GM23248 (cell line): ENCODE results near the gene AMPD1. TPM values are rescaled to one million over a fixed set of nuclear protein-coding genes. Genes with fewer than 3 reads are reported as not detected.

Experiments used
- DNase-seq: peaks from one replicate; pipeline ENCODE4 v3.0.0-alpha.2; 2015
- H2AFZ ChIP-seq: fragments of 200-600 bp; sonication (generic); 2 replicates; pipeline ENCODE4 v1.6.1; 2016; ENCODE audit warnings: antibody characterized with exemption
- H3F3A ChIP-seq: fragments of 200-600 bp; sonication (generic); 2 replicates; pipeline ENCODE4 v1.6.1; 2016; ENCODE audit warnings: mild to moderate bottlenecking, antibody characterized with exemption, mixed run types; ENCODE audit not compliant: insufficient read depth
- H3K27ac ChIP-seq: fragments of 200-600 bp; sonication (generic); 2 replicates; pipeline ENCODE4 v1.5.1; 2016; ENCODE audit warnings: mild to moderate bottlenecking
- H3K27me3 ChIP-seq: fragments of 200-600 bp; sonication (generic); replicated peaks from 2 replicates; pipeline ENCODE4 v1.6.1; 2016; ENCODE audit warnings: mild to moderate bottlenecking; ENCODE audit not compliant: insufficient read depth
- H3K36me3 ChIP-seq: fragments of 200-600 bp; sonication (generic); 2 replicates; pipeline ENCODE4 v1.6.1; 2016; ENCODE audit warnings: low read depth, mild to moderate bottlenecking
- H3K4me1 ChIP-seq: fragments of 200-600 bp; sonication (generic); 2 replicates; pipeline ENCODE4 v1.6.1; 2016; ENCODE audit warnings: mild to moderate bottlenecking; ENCODE audit not compliant: insufficient read depth
- H3K4me2 ChIP-seq: fragments of 200-600 bp; sonication (generic); one replicate; pipeline ENCODE4 v1.6.1; 2016; ENCODE audit warnings: mild to moderate bottlenecking; ENCODE audit not compliant: unreplicated experiment
- H3K4me3 ChIP-seq: fragments of 200-600 bp; sonication (generic); 2 replicates; pipeline ENCODE4 v1.5.1; 2016; ENCODE audit warnings: mild to moderate bottlenecking
- H3K79me2 ChIP-seq: fragments of 200-600 bp; sonication (generic); 2 replicates; pipeline ENCODE4 v1.6.1; 2016; ENCODE audit warnings: mild to moderate bottlenecking; ENCODE audit not compliant: insufficient read depth
- H3K9ac ChIP-seq: fragments of 200-600 bp; sonication (generic); 2 replicates; pipeline ENCODE4 v1.6.1; 2016; ENCODE audit warnings: mild to moderate bottlenecking
- H3K9me2 ChIP-seq: fragments of 200-600 bp; sonication (generic); 2 replicates; pipeline ENCODE4 v1.6.1; 2016; ENCODE audit warnings: mixed run types, mild to moderate bottlenecking, moderate library complexity; ENCODE audit not compliant: insufficient read depth
- H3K9me3 ChIP-seq: fragments of 200-600 bp; sonication (generic); one replicate; pipeline ENCODE4 v1.6.1; 2017; ENCODE audit warnings: low read depth
- H4K20me1 ChIP-seq: fragments of 200-600 bp; sonication (generic); 2 replicates; pipeline ENCODE4 v1.6.0; 2016; ENCODE audit not compliant: insufficient read depth
- EZH2 ChIP-seq: fragments of 200-600 bp; sonication (generic); IDR thresholded peaks from 2 replicates; pipeline ENCODE4 v1.6.1; 2018; ENCODE audit warnings: antibody characterized with exemption, mild to moderate bottlenecking; ENCODE audit not compliant: insufficient read depth, poor library complexity, severe bottlenecking
- EZH2phosphoT487 ChIP-seq: fragments of 200-600 bp; sonication (generic); IDR thresholded peaks from 2 replicates; pipeline ENCODE4 v1.6.1; 2018; ENCODE audit warnings: antibody characterized with exemption, moderate library complexity, mild to moderate bottlenecking, low read depth; ENCODE audit not compliant: insufficient read depth
- WGBS, 2 experiments: methylation state at CpG; one replicate each; pipeline ENCODE4 v1.1.6; 2015 to 2017; ENCODE audit warnings: low lambda C conversion rate in 2 of 2, low coverage in 1 of 2; ENCODE audit errors: missing lambda C conversion rate in 2 of 2; 5-methylcytosine and 5-hydroxymethylcytosine counted together
- in situ Hi-C: fragments of 300-500 bp; cut with MboI; formaldehyde crosslinking; loops from 2 replicates; pipeline ENCODE4 v1.15.0; 2020
- polyA plus RNA-seq: library from polyadenylated mRNA; unstranded; fragments of >200 nt; fragmentation: Nextera tagmentation; extraction: Ambion mirVana; gene quantifications from 2 replicates; pipeline ENCODE4 v1.2.1, GENCODE V29; 2016
- total RNA-seq: library from RNA; depleted of rRNA; stranded (reverse); fragments of >200 nt; shearing (Covaris generic); gene quantifications from 2 replicates; pipeline ENCODE4 v1.2.3, GENCODE V29; 2014

Gene AMPD1
- total and polyA plus RNA-seq, 2 experiments from 2014 or later: not detected

DNA sequence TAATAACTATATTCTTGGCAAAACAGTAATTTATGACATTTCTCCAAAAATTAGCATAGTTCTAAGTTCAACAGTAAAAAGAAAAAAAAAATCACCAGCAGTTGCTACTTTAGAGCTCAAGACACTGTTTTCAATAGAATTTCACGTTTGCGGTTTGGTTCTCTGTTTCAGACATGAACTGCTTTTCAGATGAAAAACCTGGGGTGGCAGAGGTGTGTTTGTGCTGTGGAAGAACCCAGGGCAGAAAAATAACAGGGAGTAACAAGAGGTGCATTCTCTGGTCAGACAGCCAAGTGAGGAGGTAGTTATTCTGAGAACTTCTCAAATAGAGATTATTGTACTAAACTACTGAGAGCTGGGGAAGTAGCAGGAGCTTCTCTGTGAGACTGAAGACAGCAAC, 12.3 kb upstream of the AMPD1 start:
- Histone ChIP-seq H4K20me1 (no peaks in the 10 kb centered on the region), H3K36me3 (peaks cover 73% of the 10 kb centered on the region), H3K4me2 (no peak overlapping the region), H3K9me3 (no peaks in the 10 kb centered on the region), H3K27me3 (no peaks in the 10 kb centered on the region), H3F3A (peaks cover 53% of the 10 kb centered on the region), H3K79me2 (peaks cover 22% of the 10 kb centered on the region), H3K27ac (no peak overlapping the region), H3K9me2 (no peaks in the 10 kb centered on the region), H2AFZ (no peak overlapping the region), H3K4me3 (no peak overlapping the region), H3K9ac (no peak overlapping the region), H3K4me1 (no peaks in the 10 kb centered on the region)
- DNase-seq: no peak
- in situ Hi-C loops: no loop called here
- 98 to 99% methylated on average over 2 of the region's 2 CpGs for WGBS, 2 experiments
- no peak for TF ChIP-seq EZH2
- TF ChIP-seq EZH2phosphoT487: no peak

GRCh38 chr1:114703242-114703641, 7.9 kb upstream of the AMPD1 start:
- no peaks in the 10 kb centered on the region for H3K79me2 ChIP-seq
- H3K27ac ChIP-seq: no peak overlapping the region
- H3K4me2 ChIP-seq: no peak overlapping the region
- no peaks in the 10 kb centered on the region for H4K20me1 ChIP-seq
- no peak overlapping the region for H3K9ac ChIP-seq
- H3K9me3 ChIP-seq: no peaks in the 10 kb centered on the region
- H2AFZ ChIP-seq: no peak overlapping the region
- peaks cover 39% of the 10 kb centered on the region for H3K36me3 ChIP-seq
- peaks cover 13% of the 10 kb centered on the region for H3K4me1 ChIP-seq
- in situ Hi-C loops: no loop called here
- no peak for DNase-seq
- TF ChIP-seq EZH2 (no peak), EZH2phosphoT487 (no peak)
- H3F3A ChIP-seq: peaks cover 62% of the 10 kb centered on the region
- H3K4me3 ChIP-seq: no peak overlapping the region
- WGBS, 2 experiments: 65 to 80% methylated on average over 1 of the region's 1 CpG
- H3K9me2 ChIP-seq: no peaks in the 10 kb centered on the region
- H3K27me3 ChIP-seq: no peaks in the 10 kb centered on the region

GRCh38 chr1:114702737-114703136, 7.4 kb upstream of the AMPD1 start:
- Histone ChIP-seq H3K27me3 (no peaks in the 10 kb centered on the region), H4K20me1 (no peaks in the 10 kb centered on the region), H3K9me3 (no peaks in the 10 kb centered on the region), H3F3A (peaks cover 59% of the 10 kb centered on the region), H2AFZ (no peak overlapping the region), H3K9ac (no peak overlapping the region), H3K4me1 (peaks cover 13% of the 10 kb centered on the region), H3K36me3 (peaks cover 34% of the 10 kb centered on the region), H3K4me2 (no peak overlapping the region), H3K27ac (no peak overlapping the region), H3K79me2 (no peaks in the 10 kb centered on the region), H3K4me3 (no peak overlapping the region), H3K9me2 (no peaks in the 10 kb centered on the region)
- TF ChIP-seq EZH2phosphoT487 (no peak), EZH2 (no peak)
- no peak for DNase-seq
- in situ Hi-C loops: no loop called here
- 94 to 98% methylated on average over 5 of the region's 5 CpGs for WGBS, 2 experiments

DNA sequence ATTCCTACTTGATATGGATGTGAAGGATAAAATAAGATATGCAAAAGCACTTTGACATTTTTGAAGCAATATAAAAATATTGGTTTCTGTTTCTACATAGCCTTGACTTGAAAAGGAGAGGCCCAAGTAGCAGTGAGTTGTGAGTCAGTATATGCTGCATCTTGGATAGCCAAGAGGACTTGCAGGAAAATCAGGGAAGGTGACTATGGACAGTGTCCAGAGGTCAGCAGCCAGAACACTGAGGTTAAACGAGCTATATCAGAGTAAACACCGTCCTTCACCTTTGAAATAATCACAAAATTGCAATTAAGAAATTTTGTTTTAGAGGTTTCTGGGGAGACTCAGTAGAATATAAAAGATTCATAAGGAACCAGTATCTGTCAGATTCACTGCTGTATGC, 6.6 kb upstream of the AMPD1 start:
- no peak overlapping the region for H3K27ac ChIP-seq
- no peak overlapping the region for H3K4me2 ChIP-seq
- no peaks in the 10 kb centered on the region for H3K9me2 ChIP-seq
- TF ChIP-seq EZH2phosphoT487 (no peak), EZH2 (no peak)
- no peak overlapping the region for H2AFZ ChIP-seq
- H3K9me3 ChIP-seq: no peaks in the 10 kb centered on the region
- H3K4me3 ChIP-seq: no peak overlapping the region
- no peak overlapping the region for H3K9ac ChIP-seq
- H3K4me1 ChIP-seq: peaks cover 13% of the 10 kb centered on the region
- H3K27me3 ChIP-seq: no peaks in the 10 kb centered on the region
- H4K20me1 ChIP-seq: no peaks in the 10 kb centered on the region
- no peak for DNase-seq
- WGBS, 2 experiments: 52 to 57% methylated on average over 2 of the region's 2 CpGs
- peaks cover 50% of the 10 kb centered on the region for H3F3A ChIP-seq
- in situ Hi-C loops: no loop called here
- peaks cover 26% of the 10 kb centered on the region for H3K36me3 ChIP-seq
- H3K79me2 ChIP-seq: no peaks in the 10 kb centered on the region

- in situ Hi-C loops: no loop called here
- no peaks in the 10 kb centered on the region for H3K79me2 ChIP-seq
- WGBS, 2 experiments: 19 to 24% methylated on average over 4 of the region's 4 CpGs
- H3K9me3 ChIP-seq: no peaks in the 10 kb centered on the region
- peaks cover 34% of the 10 kb centered on the region for H3F3A ChIP-seq
- H3K4me1 ChIP-seq: peaks cover 24% of the 10 kb centered on the region
- H4K20me1 ChIP-seq: no peaks in the 10 kb centered on the region
- TF ChIP-seq EZH2 (no peak), EZH2phosphoT487 (no peak)
- peak; percentile 52 for DNase-seq
- H3K4me2 ChIP-seq: peak overlapping the region; percentile 41
- H3K9ac ChIP-seq: no peak overlapping the region
- no peaks in the 10 kb centered on the region for H3K9me2 ChIP-seq
- H3K27ac ChIP-seq: peak overlapping the region; percentile 21; the same call in 1 of the 2 replicates
- no peaks in the 10 kb centered on the region for H3K27me3 ChIP-seq
- H2AFZ ChIP-seq: peak overlapping the region; percentile 9; the same call in 1 of the 2 replicates
- peaks cover 9% of the 10 kb centered on the region for H3K36me3 ChIP-seq
- no peak overlapping the region for H3K4me3 ChIP-seq
Observed at GRCh38 chr1:114700036-114700600, 4.8 kb upstream of the AMPD1 start.
